ENCODE measurements around the gene KLK4. TPM values are rescaled to one million over a fixed set of nuclear protein-coding genes. Genes with fewer than 3 reads are reported as not detected.

KLK4 gene
- total RNA-seq, 4 donors from 2014 or later = 0.83 to 1.6 TPM; not detected in 2

GRCh38 chr19:50889638-50890037 lies 21.6 kb downstream of the KLK4 start:
- H3K9me3 ChIP-seq = no peaks in the 10 kb centered on the region
- no peaks in the 10 kb centered on the region for H3K4me1 ChIP-seq
- 62% methylated on average over 3 of the region's 3 CpGs for WGBS
- peaks cover 20% of the 10 kb centered on the region for H3K27me3 ChIP-seq
- no peak overlapping the region for H3K27ac ChIP-seq
- no peak for DNase-seq (ENCODE audit: low spot score in 2 of 2)
- no peaks in the 10 kb centered on the region for H3K36me3 ChIP-seq
- TF ChIP-seq POLR2A (IDR thresholded peaks at IDR 0.05) = no peak
- no peak for TF ChIP-seq POLR2AphosphoS5 (IDR thresholded peaks at IDR 0.05)
- TF ChIP-seq CTCF (IDR thresholded peaks at IDR 0.05) = no peak
- TF ChIP-seq EP300 (IDR thresholded peaks at IDR 0.05) = no peak
- H3K4me3 ChIP-seq = no peak overlapping the region

GRCh38 chr19:50882188-50882587 lies 29.0 kb downstream of the KLK4 start:
- Histone ChIP-seq H3K36me3 (no peaks in the 10 kb centered on the region), H3K4me1 (no peaks in the 10 kb centered on the region), H3K27me3 (peaks cover 33% of the 10 kb centered on the region), H3K4me3 (no peak overlapping the region), H3K9me3 (no peaks in the 10 kb centered on the region), H3K27ac (no peak overlapping the region)
- TF ChIP-seq POLR2AphosphoS5 (IDR thresholded peaks at IDR 0.05) (no peak), CTCF (IDR thresholded peaks at IDR 0.05) (no peak), EP300 (IDR thresholded peaks at IDR 0.05) (no peak), POLR2A (IDR thresholded peaks at IDR 0.05) (no peak)
- WGBS = 53% methylated on average over 3 of the region's 3 CpGs
- no peak for DNase-seq (ENCODE audit: low spot score in 2 of 2)

GRCh38 chr19:50880241-50880640 lies 31.0 kb downstream of the KLK4 start:
- no peak for DNase-seq (ENCODE audit: low spot score in 2 of 2)
- Histone ChIP-seq H3K27ac (no peak overlapping the region), H3K4me3 (no peak overlapping the region), H3K36me3 (no peaks in the 10 kb centered on the region), H3K4me1 (no peaks in the 10 kb centered on the region), H3K9me3 (no peaks in the 10 kb centered on the region), H3K27me3 (peaks cover 49% of the 10 kb centered on the region)
- TF ChIP-seq EP300 (IDR thresholded peaks at IDR 0.05) (no peak), POLR2AphosphoS5 (IDR thresholded peaks at IDR 0.05) (no peak), CTCF (IDR thresholded peaks at IDR 0.05) (no peak), POLR2A (IDR thresholded peaks at IDR 0.05) (no peak)
- 76% methylated on average over 5 of the region's 5 CpGs for WGBS

GRCh38 chr19:50878851-50879250 lies 32.3 kb downstream of the KLK4 start:
- DNase-seq (ENCODE audit: low spot score in 2 of 2) = no peak
- Histone ChIP-seq H3K27ac (no peak overlapping the region), H3K9me3 (no peaks in the 10 kb centered on the region), H3K4me1 (no peaks in the 10 kb centered on the region), H3K36me3 (no peaks in the 10 kb centered on the region), H3K4me3 (no peak overlapping the region), H3K27me3 (peaks cover 60% of the 10 kb centered on the region)
- 54% methylated on average over 5 of the region's 5 CpGs for WGBS
- TF ChIP-seq CTCF (IDR thresholded peaks at IDR 0.05) (no peak), POLR2AphosphoS5 (IDR thresholded peaks at IDR 0.05) (no peak), EP300 (IDR thresholded peaks at IDR 0.05) (no peak), POLR2A (IDR thresholded peaks at IDR 0.05) (no peak)

- no peak for DNase-seq (ENCODE audit: low spot score in 2 of 2)
- Histone ChIP-seq H3K27ac (no peak overlapping the region), H3K4me1 (no peaks in the 10 kb centered on the region), H3K27me3 (peaks cover 67% of the 10 kb centered on the region), H3K36me3 (no peaks in the 10 kb centered on the region), H3K9me3 (no peaks in the 10 kb centered on the region), H3K4me3 (no peak overlapping the region)
- WGBS = 36% methylated on average over 8 of the region's 8 CpGs
- no peak for TF ChIP-seq POLR2AphosphoS5 (IDR thresholded peaks at IDR 0.05)
- no peak for TF ChIP-seq EP300 (IDR thresholded peaks at IDR 0.05)
- no peak for TF ChIP-seq CTCF (IDR thresholded peaks at IDR 0.05)
- TF ChIP-seq POLR2A (IDR thresholded peaks at IDR 0.05) = no peak
Measured at GRCh38 chr19:50877338-50877737, 33.9 kb downstream of the KLK4 start.
